Naive thymus-derived CD8-positive, alpha-beta T cell (primary cell): ENCODE measurements around the gene SIRPB2. TPM values are rescaled to one million over a fixed set of nuclear protein-coding genes. Genes with fewer than 3 reads are reported as not detected.

Experiments
- ATAC-seq, 2 donors: fragments of 150-1000 bp; cut with Tn5 transposase in 1 of 2; sonication (Bioruptor Pico), chemical (Tn5 transposase) in 1 of 2; 1 replicate in 1 of 2; 2 replicates in 1 of 2; pipeline ENCODE4 v1.10.0; 2021; ENCODE audit warnings: mild to moderate bottlenecking in 2 of 2, moderate library complexity in 2 of 2
- POLR2A ChIA-PET: fragments of 350-600 bp; sonication (Branson Sonifier 250); formaldehyde crosslinking; loops from one replicate; lab custom pipeline; 2021; ENCODE audit warnings: antibody characterized with exemption; lab: Charles Lee
- DNase-seq, 10 donors: peaks; one replicate each; pipeline versions ENCODE4 v3.0.0 to v3.0.0-alpha.2; 2020 to 2022
- H3K27ac Mint-ChIP-seq, 10 donors: one replicate each; pipeline ENCODE4 v1.8.0; 2020 to 2022; ENCODE audit warnings: mild to moderate bottlenecking in 10 of 10, mixed read lengths in 10 of 10, moderate library complexity in 4 of 10, inconsistent platforms in 1 of 10
- H3K27me3 Mint-ChIP-seq, 5 donors: one replicate each; pipeline ENCODE4 v1.8.0; 2021 to 2022; ENCODE audit warnings: mixed read lengths in 5 of 5
- H3K36me3 Mint-ChIP-seq, 3 donors: one replicate each; pipeline ENCODE4 v1.8.0; 2020 to 2022; ENCODE audit warnings: mixed read lengths in 3 of 3, mild to moderate bottlenecking in 2 of 3, inconsistent platforms in 1 of 3
- H3K4me1 Mint-ChIP-seq, 4 donors: one replicate each; pipeline ENCODE4 v1.8.0; 2021 to 2022; ENCODE audit warnings: mixed read lengths in 4 of 4
- H3K4me3 Mint-ChIP-seq, 10 donors: one replicate each; pipeline ENCODE4 v1.8.0; 2020 to 2022; ENCODE audit warnings: mild to moderate bottlenecking in 10 of 10, mixed read lengths in 10 of 10, moderate library complexity in 6 of 10, inconsistent platforms in 1 of 10
- H3K9me3 Mint-ChIP-seq, 9 donors: one replicate each; pipeline ENCODE4 v1.8.0; 2020 to 2022; ENCODE audit warnings: mixed read lengths in 9 of 9, mild to moderate bottlenecking in 3 of 9, inconsistent platforms in 1 of 9, moderate library complexity in 1 of 9
- polyA plus RNA-seq, 3 donors: library from polyadenylated mRNA; unstranded; fragments of 300-500 nt; fragmentation: Illumina TruSeq; gene quantifications; one replicate each; pipeline ENCODE4 v1.2.3, GENCODE V29; 2021
- total RNA-seq, 8 experiments: library from RNA in 2 of 8; stranded (reverse) in 2 of 8; gene quantifications; one replicate each; pipeline ENCODE4 v1.2.3 and lab custom pipeline; 2021 to 2026

Gene SIRPB2
- total and polyA plus RNA-seq, 5 experiments from 2014 or later = not detected

GRCh38 chr20:1477896-1478490 lies 13.2 kb downstream of the SIRPB2 start:
- POLR2A ChIA-PET = no interaction called here
- Mint-ChIP-seq H3K4me3 (no peak overlapping the region), H3K4me1 (peaks cover 0 to 1% (median 0%) of the 10 kb centered on the region in 4 donors), H3K36me3 (no peaks in the 10 kb centered on the region), H3K9me3 (no peaks in the 10 kb centered on the region), H3K27me3 (peaks cover 8 to 42% (median 14%) of the 10 kb centered on the region in 5 donors), H3K27ac (no peak overlapping the region)
- no peak for ATAC-seq
- DNase-seq = no peak

GRCh38 chr20:1474817-1475603 lies 16.2 kb downstream of the SIRPB2 start:
- peaks cover 0 to 7% (median 0%) of the 10 kb centered on the region in 4 donors for H3K4me1 Mint-ChIP-seq
- POLR2A ChIA-PET = no interaction called here
- peaks cover 4 to 35% (median 6%) of the 10 kb centered on the region in 5 donors for H3K27me3 Mint-ChIP-seq
- H3K9me3 Mint-ChIP-seq = no peaks in the 10 kb centered on the region
- DNase-seq = peak in 1 of 10 donors; percentile 5
- ATAC-seq = no peak
- no peaks in the 10 kb centered on the region for H3K36me3 Mint-ChIP-seq
- H3K4me3 Mint-ChIP-seq = no peak overlapping the region
- no peak overlapping the region for H3K27ac Mint-ChIP-seq

- Mint-ChIP-seq H3K27ac (no peak overlapping the region), H3K4me3 (no peak overlapping the region), H3K9me3 (no peaks in the 10 kb centered on the region), H3K36me3 (no peaks in the 10 kb centered on the region), H3K27me3 (peaks cover 4 to 30% (median 4%) of the 10 kb centered on the region in 5 donors), H3K4me1 (peaks cover 0 to 7% (median 0%) of the 10 kb centered on the region in 4 donors)
- ATAC-seq = no peak
- DNase-seq = no peak
- POLR2A ChIA-PET = no interaction called here
These were observed 16.9 kb downstream of the SIRPB2 start for GRCh38 chr20:1474325-1474724.

GRCh38 chr20:1473246-1474220 lies 17.7 kb downstream of the SIRPB2 start:
- POLR2A ChIA-PET = interaction anchor here (0.8 kb wide), 1 partner anchor 33 kb away, joined by 3 read pairs; no protein-coding TSS in a partner anchor
- Mint-ChIP-seq H3K36me3 (no peaks in the 10 kb centered on the region), H3K4me3 (no peak overlapping the region), H3K27ac (peak overlapping the region in 2 of 10 donors; percentile 9 to 29), H3K4me1 (peaks cover 0 to 7% (median 0%) of the 10 kb centered on the region in 4 donors), H3K27me3 (peaks cover 4 to 34% (median 6%) of the 10 kb centered on the region in 5 donors), H3K9me3 (no peaks in the 10 kb centered on the region)
- DNase-seq = no peak
- no peak for ATAC-seq

GRCh38 chr20:1472556-1473245 lies 18.5 kb downstream of the SIRPB2 start:
- POLR2A ChIA-PET = interaction anchor here (0.8 kb wide), 1 partner anchor 32 kb away, joined by 3 read pairs; no protein-coding TSS in a partner anchor
- Mint-ChIP-seq H3K27me3 (peaks cover 4 to 38% (median 7%) of the 10 kb centered on the region in 5 donors), H3K9me3 (no peaks in the 10 kb centered on the region), H3K27ac (peak overlapping the region in 1 of 10 donors; percentile 29), H3K4me3 (no peak overlapping the region), H3K4me1 (peaks cover 5 to 13% (median 6%) of the 10 kb centered on the region in 4 donors), H3K36me3 (no peaks in the 10 kb centered on the region)
- no peak for ATAC-seq
- no peak for DNase-seq

GRCh38 chr20:1471242-1471641 lies 20.0 kb downstream of the SIRPB2 start:
- Mint-ChIP-seq H3K9me3 (no peaks in the 10 kb centered on the region), H3K4me1 (peaks cover 11 to 22% (median 14%) of the 10 kb centered on the region in 4 donors), H3K27me3 (peaks cover 4 to 37% (median 7%) of the 10 kb centered on the region in 5 donors), H3K36me3 (no peaks in the 10 kb centered on the region), H3K27ac (peak overlapping the region in 1 of 10 donors; percentile 15), H3K4me3 (no peak overlapping the region)
- DNase-seq (no peak), ATAC-seq (no peak)
- POLR2A ChIA-PET = no interaction called here

- Mint-ChIP-seq H3K4me3 (no peak overlapping the region), H3K27ac (no peak overlapping the region), H3K4me1 (peaks cover 14 to 32% (median 25%) of the 10 kb centered on the region in 4 donors), H3K9me3 (no peaks in the 10 kb centered on the region), H3K27me3 (peaks cover 0 to 37% (median 7%) of the 10 kb centered on the region in 5 donors), H3K36me3 (no peaks in the 10 kb centered on the region)
- ATAC-seq = no peak
- POLR2A ChIA-PET = no interaction called here
- no peak for DNase-seq
These were observed 21.2 kb downstream of the SIRPB2 start for GRCh38 chr20:1469925-1470571.

- Mint-ChIP-seq H3K27ac (peak overlapping the region in 1 of 10 donors; percentile 52), H3K9me3 (no peaks in the 10 kb centered on the region), H3K27me3 (peaks cover 0 to 35% (median 7%) of the 10 kb centered on the region in 5 donors), H3K4me1 (peaks cover 16 to 38% (median 31%) of the 10 kb centered on the region in 4 donors), H3K4me3 (no peak overlapping the region), H3K36me3 (peaks cover 0 to 3% (median 0%) of the 10 kb centered on the region in 3 donors)
- ATAC-seq = no peak
- POLR2A ChIA-PET = no interaction called here
- no peak for DNase-seq
These were observed 21.8 kb downstream of the SIRPB2 start for GRCh38 chr20:1469306-1469905.

- POLR2A ChIA-PET = no interaction called here
- Mint-ChIP-seq H3K27me3 (peaks cover 0 to 35% (median 7%) of the 10 kb centered on the region in 5 donors), H3K4me1 (peaks cover 20 to 50% (median 44%) of the 10 kb centered on the region in 4 donors), H3K9me3 (no peaks in the 10 kb centered on the region), H3K27ac (peak overlapping the region in 2 of 10 donors; percentile 26 to 43), H3K4me3 (peak overlapping the region in 9 of 10 donors; percentile 53 to 90 (median 81)), H3K36me3 (peaks cover 0 to 14% (median 0%) of the 10 kb centered on the region in 3 donors)
- ATAC-seq (no peak), DNase-seq (no peak)
These were observed 23.0 kb downstream of the SIRPB2 start for GRCh38 chr20:1468117-1468624.

GRCh38 chr20:1467355-1468116 lies 23.7 kb downstream of the SIRPB2 start:
- H3K4me3 Mint-ChIP-seq = peak overlapping the region; percentile 70 to 90 (median 85)
- H3K27ac Mint-ChIP-seq = peak overlapping the region; percentile 26 to 91 (median 74)
- POLR2A ChIA-PET = interaction anchor here (0.8 to 1.9 kb wide), 7 partner anchors 17 to 1003 kb away, joined by 3 to 9 read pairs (median 6); partner anchors contain the start of genes FKBP1A and SNRPB
- DNase-seq = peak in 3 of 10 donors; percentile 5 to 6 (median 6)
- no peaks in the 10 kb centered on the region for H3K9me3 Mint-ChIP-seq
- peaks cover 0 to 18% (median 0%) of the 10 kb centered on the region in 3 donors for H3K36me3 Mint-ChIP-seq
- peaks cover 21 to 50% (median 47%) of the 10 kb centered on the region in 4 donors for H3K4me1 Mint-ChIP-seq
- peaks cover 0 to 35% (median 7%) of the 10 kb centered on the region in 5 donors for H3K27me3 Mint-ChIP-seq
- ATAC-seq = no peak
